HG03066 (cell line): Measurements from ENCODE around the gene PHF5A.

ENCODE experiments used
- ATAC-seq: cut with Tn5 transposase; IDR thresholded peaks from one replicate; pipeline ENCODE4 v1.9.1; 2021; ENCODE audit warnings: low read depth; ENCODE audit not compliant: unreplicated experiment

The PHF5A gene

DNA sequence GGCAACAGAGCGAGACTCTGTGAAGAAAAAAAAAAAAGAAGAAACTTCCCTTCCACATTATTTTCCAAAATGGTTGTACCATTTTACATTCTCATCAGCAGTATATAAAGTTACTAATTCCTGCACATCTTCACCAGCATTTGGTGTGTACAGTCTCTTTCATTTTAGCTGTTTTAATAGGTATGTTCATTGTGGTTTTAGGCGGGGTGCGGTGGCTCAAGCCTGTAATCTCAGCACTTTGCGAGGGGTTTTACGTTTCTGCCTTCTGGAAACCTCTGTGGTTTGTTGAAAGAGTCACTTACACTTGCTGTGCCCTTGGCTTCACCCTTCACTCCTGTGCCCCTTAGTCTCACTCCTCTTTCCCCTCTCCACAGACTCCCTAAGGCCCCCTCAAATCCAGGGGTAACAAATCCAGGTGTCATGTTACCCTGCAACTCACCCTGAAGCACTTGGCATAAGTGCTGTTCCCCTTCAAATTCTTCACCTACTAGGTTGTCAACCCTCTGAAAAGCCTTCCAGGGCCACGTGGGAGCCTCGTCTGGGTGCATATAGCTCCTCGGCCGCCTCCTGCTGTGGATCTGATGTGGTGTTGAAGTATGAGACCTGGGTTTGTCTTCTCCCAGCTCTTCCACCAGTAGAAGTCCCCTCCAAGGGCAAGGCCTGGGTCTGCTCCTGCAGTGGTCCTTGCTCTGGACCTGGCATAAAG is 42.7 kb downstream of the PHF5A start:
- no peak for ATAC-seq

DNA sequence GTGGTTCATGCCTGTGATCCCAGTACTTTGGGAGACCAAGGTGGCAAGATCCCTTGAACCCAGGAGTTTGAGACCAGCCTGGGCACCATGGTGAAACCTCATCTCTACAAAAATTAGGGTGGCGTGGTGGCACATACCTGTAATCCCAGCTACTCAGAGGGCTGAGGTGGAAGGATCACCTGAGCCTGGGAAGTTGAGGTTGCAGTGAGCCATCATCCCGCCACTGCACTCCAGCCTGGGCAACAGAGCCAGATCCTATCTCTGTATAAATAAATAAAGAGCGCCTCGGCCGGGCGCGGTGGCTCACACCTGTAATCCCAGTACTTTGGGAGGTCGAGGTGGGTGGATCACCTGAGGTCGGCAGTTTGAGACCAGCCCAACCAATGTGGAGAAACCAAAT is 49.8 kb downstream of the PHF5A start:
- ATAC-seq, result no peak

GRCh38 chr22:41417622-41418390 is 50.7 kb downstream of the PHF5A start:
- no peak for ATAC-seq

GRCh38 chr22:41415554-41415953 is 52.9 kb downstream of the PHF5A start:
- no peak for ATAC-seq

GRCh38 chr22:41411021-41411851 is 57.3 kb downstream of the PHF5A start:
- ATAC-seq, result no peak

- ATAC-seq, result no peak
Measured at GRCh38 chr22:41410311-41410751, 58.2 kb downstream of the PHF5A start.
